MM.1S (cell line): ENCODE measurements around the gene SLC25A33.
A peak's percentile ranks its signal among the peaks of the same experiment; 100 is the strongest.

Experiments
- DNase-seq: peaks from one replicate; pipeline ENCODE4 v3.0.0-alpha.2; 2015
- H2AFZ ChIP-seq: fragments of 300-600 bp; sonication (generic); 2 replicates; pipeline ENCODE4 v1.6.0; 2016; ENCODE audit warnings: antibody characterized with exemption, low read length
- H3F3A ChIP-seq: fragments of 300-600 bp; sonication (generic); 2 replicates; pipeline ENCODE4 v1.6.1; 2016; ENCODE audit warnings: mild to moderate bottlenecking, antibody characterized with exemption, low read length, moderate library complexity, mixed read lengths; ENCODE audit not compliant: insufficient read depth
- H3K27ac ChIP-seq: fragments of 300-600 bp; sonication (generic); 2 replicates; pipeline ENCODE4 v1.5.1; 2016; ENCODE audit warnings: mild to moderate bottlenecking, low read length
- H3K27me3 ChIP-seq: fragments of 300-600 bp; sonication (generic); replicated peaks from 2 replicates; pipeline ENCODE4 v1.6.0; 2016; ENCODE audit warnings: low read length; ENCODE audit not compliant: insufficient read depth
- H3K36me3 ChIP-seq: fragments of 300-600 bp; sonication (generic); replicated peaks from 2 replicates; pipeline ENCODE4 v1.6.1; 2016; ENCODE audit warnings: mild to moderate bottlenecking, low read length, mixed read lengths; ENCODE audit not compliant: insufficient read depth
- H3K4me1 ChIP-seq: fragments of 300-600 bp; sonication (generic); 2 replicates; pipeline ENCODE4 v1.6.1; 2016; ENCODE audit warnings: low read length, mixed read lengths
- H3K4me2 ChIP-seq: fragments of 300-600 bp; sonication (generic); 2 replicates; pipeline ENCODE4 v1.6.0; 2016; ENCODE audit warnings: low read depth, low read length
- H3K4me3 ChIP-seq: fragments of 300-600 bp; sonication (generic); 2 replicates; pipeline ENCODE4 v1.5.1; 2016; ENCODE audit warnings: low read length, mixed read lengths
- H3K79me2 ChIP-seq: fragments of 300-600 bp; sonication (generic); 2 replicates; pipeline ENCODE4 v1.6.1; 2016; ENCODE audit warnings: mixed run types, low read length, mixed read lengths
- H3K9ac ChIP-seq: fragments of 300-600 bp; sonication (generic); 2 replicates; pipeline ENCODE4 v1.6.1; 2016; ENCODE audit warnings: low read length, mixed read lengths
- H3K9me2 ChIP-seq: fragments of 300-600 bp; sonication (generic); replicated peaks from 2 replicates; pipeline ENCODE4 v1.6.1; 2016; ENCODE audit warnings: mild to moderate bottlenecking, low read length, mixed read lengths; ENCODE audit not compliant: insufficient read depth
- H3K9me3 ChIP-seq: fragments of 300-600 bp; sonication (generic); replicated peaks from 2 replicates; pipeline ENCODE4 v1.6.1; 2016; ENCODE audit warnings: mild to moderate bottlenecking, low read length, mixed read lengths; ENCODE audit not compliant: insufficient read depth
- H4K20me1 ChIP-seq: fragments of 300-600 bp; sonication (generic); 2 replicates; pipeline ENCODE4 v1.6.1; 2016; ENCODE audit warnings: mild to moderate bottlenecking, low read length, moderate library complexity, mixed read lengths; ENCODE audit not compliant: insufficient read depth
- EZH2 ChIP-seq: fragments of 300-600 bp; sonication (generic); optimal IDR thresholded peaks from 2 replicates; pipeline ENCODE3; 2017; ENCODE audit warnings: low read depth, mild to moderate bottlenecking, antibody characterized with exemption, low read length, mixed read lengths
- EZH2phosphoT487 ChIP-seq: fragments of 300-600 bp; sonication (generic); IDR thresholded peaks from 2 replicates; pipeline ENCODE4 v1.6.1; 2018; ENCODE audit warnings: antibody characterized with exemption, low read length
- TF ChIP-seq, protein P1 (sequence below): fragments of 300-600 bp; sonication (generic); IDR thresholded peaks from 2 replicates; pipeline ENCODE4 v1.5.1; 2016; ENCODE audit warnings: antibody characterized with exemption, low read length, mixed read lengths

The SLC25A33 gene

DNA sequence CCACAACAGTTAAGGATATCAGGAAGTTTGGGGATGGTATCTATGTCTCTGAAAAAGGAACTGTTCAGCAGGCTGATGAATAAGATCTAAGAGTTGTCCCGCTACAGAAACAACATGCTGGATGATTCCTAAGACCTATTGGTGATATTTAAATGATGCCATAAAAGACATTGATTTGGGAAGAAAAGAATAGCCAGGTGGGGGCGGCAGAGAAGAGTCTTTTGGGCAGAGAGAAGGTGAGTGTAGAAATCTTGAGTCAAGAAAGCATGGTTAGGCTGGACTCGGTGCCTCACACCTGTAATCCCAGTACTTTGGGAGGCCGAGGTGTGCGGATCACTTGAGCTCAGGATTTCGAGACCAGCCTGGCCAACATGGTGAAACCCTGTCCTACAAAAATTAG lies 37.6 kb downstream of the SLC25A33 start:
- Histone ChIP-seq H3K4me3 (no peak overlapping the region), H3K9me3 (no peaks in the 10 kb centered on the region)

GRCh38 chr1:9577423-9577822 lies 38.2 kb downstream of the SLC25A33 start:
- TF ChIP-seq EZH2 (no peak), EZH2phosphoT487 (no peak)
- TF ChIP-seq, protein P1, sequence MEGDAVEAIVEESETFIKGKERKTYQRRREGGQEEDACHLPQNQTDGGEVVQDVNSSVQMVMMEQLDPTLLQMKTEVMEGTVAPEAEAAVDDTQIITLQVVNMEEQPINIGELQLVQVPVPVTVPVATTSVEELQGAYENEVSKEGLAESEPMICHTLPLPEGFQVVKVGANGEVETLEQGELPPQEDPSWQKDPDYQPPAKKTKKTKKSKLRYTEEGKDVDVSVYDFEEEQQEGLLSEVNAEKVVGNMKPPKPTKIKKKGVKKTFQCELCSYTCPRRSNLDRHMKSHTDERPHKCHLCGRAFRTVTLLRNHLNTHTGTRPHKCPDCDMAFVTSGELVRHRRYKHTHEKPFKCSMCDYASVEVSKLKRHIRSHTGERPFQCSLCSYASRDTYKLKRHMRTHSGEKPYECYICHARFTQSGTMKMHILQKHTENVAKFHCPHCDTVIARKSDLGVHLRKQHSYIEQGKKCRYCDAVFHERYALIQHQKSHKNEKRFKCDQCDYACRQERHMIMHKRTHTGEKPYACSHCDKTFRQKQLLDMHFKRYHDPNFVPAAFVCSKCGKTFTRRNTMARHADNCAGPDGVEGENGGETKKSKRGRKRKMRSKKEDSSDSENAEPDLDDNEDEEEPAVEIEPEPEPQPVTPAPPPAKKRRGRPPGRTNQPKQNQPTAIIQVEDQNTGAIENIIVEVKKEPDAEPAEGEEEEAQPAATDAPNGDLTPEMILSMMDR: no peak
- Histone ChIP-seq H3K4me3 (no peak overlapping the region), H3K79me2 (no peaks in the 10 kb centered on the region), H3K9me3 (no peaks in the 10 kb centered on the region), H3F3A (0 out of 2 replicates have a peak, but pooled peaks cover 2% of the 10 kb centered on the region), H4K20me1 (no peaks in the 10 kb centered on the region), H3K36me3 (no peaks in the 10 kb centered on the region), H3K27ac (no peak overlapping the region), H3K9me2 (no peaks in the 10 kb centered on the region), H2AFZ (no peak overlapping the region), H3K9ac (no peak overlapping the region), H3K27me3 (no peaks in the 10 kb centered on the region), H3K4me2 (no peak overlapping the region), H3K4me1 (no peaks in the 10 kb centered on the region)
- no peak for DNase-seq

More for the DNA sequence above, 37.6 kb downstream of the SLC25A33 start:
- Histone ChIP-seq H3K27ac (no peak overlapping the region), H3F3A (0 out of 2 replicates have a peak, but pooled peaks cover 2% of the 10 kb centered on the region), H3K27me3 (no peaks in the 10 kb centered on the region), H3K79me2 (no peaks in the 10 kb centered on the region), H3K4me2 (no peak overlapping the region), H2AFZ (no peak overlapping the region), H3K4me1 (no peaks in the 10 kb centered on the region), H3K9me2 (no peaks in the 10 kb centered on the region), H3K36me3 (no peaks in the 10 kb centered on the region), H3K9ac (no peak overlapping the region), H4K20me1 (no peaks in the 10 kb centered on the region)
- DNase-seq: no peak
- TF ChIP-seq EZH2phosphoT487: no peak
- TF ChIP-seq, protein P1: 0 out of 2 replicates have a peak, but pooled peaks have one; percentile 10
- TF ChIP-seq EZH2: no peak

DNA sequence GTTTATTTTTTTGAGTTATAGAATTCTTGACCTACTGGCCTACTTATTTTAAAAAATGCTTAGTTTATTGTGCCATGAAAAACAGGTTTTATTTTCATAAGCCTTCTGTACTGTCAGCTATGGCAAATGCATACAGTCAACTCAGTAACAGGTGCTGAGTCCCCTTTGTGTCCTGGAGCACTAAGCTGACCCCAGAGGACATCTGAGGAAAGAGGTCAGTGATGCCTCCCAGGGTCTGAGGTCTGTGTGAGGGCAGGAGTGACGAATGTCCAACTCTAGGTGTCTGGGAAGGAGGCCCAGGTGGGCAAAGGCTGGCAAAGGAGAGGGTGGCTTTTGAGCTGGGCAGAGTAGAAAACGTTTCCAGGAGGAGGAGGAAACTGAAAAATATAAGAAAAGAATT lies 41.7 kb downstream of the SLC25A33 start:
- Histone ChIP-seq H3K36me3 (no peaks in the 10 kb centered on the region), H4K20me1 (no peaks in the 10 kb centered on the region), H3K27me3 (no peaks in the 10 kb centered on the region), H3K4me2 (no peak overlapping the region), H3K4me1 (no peaks in the 10 kb centered on the region), H2AFZ (no peak overlapping the region), H3K9me3 (no peaks in the 10 kb centered on the region), H3K9ac (no peak overlapping the region), H3F3A (0 out of 2 replicates have a peak, but pooled peaks cover 2% of the 10 kb centered on the region), H3K4me3 (no peak overlapping the region), H3K9me2 (no peaks in the 10 kb centered on the region), H3K27ac (no peak overlapping the region), H3K79me2 (no peaks in the 10 kb centered on the region)
- no peak for TF ChIP-seq EZH2
- no peak for DNase-seq

DNA sequence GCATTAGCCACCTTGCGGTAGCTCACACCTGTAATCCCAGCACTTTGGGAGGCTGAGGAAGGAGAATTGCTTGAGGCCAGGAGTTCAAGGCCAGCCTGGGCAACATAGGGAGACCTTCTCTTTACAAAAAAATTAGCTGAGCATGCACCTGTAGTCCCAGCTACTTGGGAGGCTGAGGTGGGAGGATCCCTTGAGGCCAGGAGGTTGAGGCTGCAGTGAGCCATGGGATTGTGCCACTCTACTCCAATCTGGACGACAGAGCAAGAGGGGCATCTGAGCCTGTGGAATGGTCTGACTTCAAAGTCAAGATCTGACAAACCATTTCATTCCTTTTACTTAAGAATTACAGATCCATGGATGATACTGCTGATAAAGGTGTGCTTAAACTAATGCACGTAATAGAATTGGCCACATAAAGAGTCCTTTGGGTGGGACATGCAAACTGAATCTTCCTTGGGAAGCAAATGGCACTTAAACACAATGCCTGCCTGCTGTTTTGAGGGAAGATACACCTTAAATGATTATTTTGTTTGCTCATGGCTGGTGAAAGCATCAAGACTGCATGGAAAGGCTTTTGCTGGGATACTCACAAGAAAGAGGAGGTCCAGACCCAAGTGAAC lies 47.0 kb downstream of the SLC25A33 start:
- Histone ChIP-seq H3K4me2 (no peak overlapping the region), H3F3A (no peaks in the 10 kb centered on the region; the same call in 1 of the 2 replicates), H3K79me2 (peaks cover 23% of the 10 kb centered on the region), H3K27me3 (no peaks in the 10 kb centered on the region), H4K20me1 (peaks cover 7% of the 10 kb centered on the region; the same call in 1 of the 2 replicates), H3K36me3 (no peaks in the 10 kb centered on the region), H3K4me1 (peaks cover 6% of the 10 kb centered on the region; the same call in 1 of the 2 replicates), H3K9me3 (no peaks in the 10 kb centered on the region), H3K9ac (no peak overlapping the region), H2AFZ (no peak overlapping the region), H3K4me3 (no peak overlapping the region), H3K27ac (no peak overlapping the region), H3K9me2 (no peaks in the 10 kb centered on the region)
- no peak for DNase-seq
- no peak for TF ChIP-seq EZH2phosphoT487
- TF ChIP-seq, protein P1: no peak
- no peak for TF ChIP-seq EZH2
